Measurements from ENCODE around the gene GYS1. TPM values are rescaled to one million over a fixed set of nuclear protein-coding genes. Genes with fewer than 3 reads are reported as not detected.
A peak's percentile ranks its signal among the peaks of the same experiment; 100 is the strongest.

The GYS1 gene
- total and polyA plus RNA-seq, 4 donors, result 2.6 to 8.7 (median 6.3) TPM

DNA sequence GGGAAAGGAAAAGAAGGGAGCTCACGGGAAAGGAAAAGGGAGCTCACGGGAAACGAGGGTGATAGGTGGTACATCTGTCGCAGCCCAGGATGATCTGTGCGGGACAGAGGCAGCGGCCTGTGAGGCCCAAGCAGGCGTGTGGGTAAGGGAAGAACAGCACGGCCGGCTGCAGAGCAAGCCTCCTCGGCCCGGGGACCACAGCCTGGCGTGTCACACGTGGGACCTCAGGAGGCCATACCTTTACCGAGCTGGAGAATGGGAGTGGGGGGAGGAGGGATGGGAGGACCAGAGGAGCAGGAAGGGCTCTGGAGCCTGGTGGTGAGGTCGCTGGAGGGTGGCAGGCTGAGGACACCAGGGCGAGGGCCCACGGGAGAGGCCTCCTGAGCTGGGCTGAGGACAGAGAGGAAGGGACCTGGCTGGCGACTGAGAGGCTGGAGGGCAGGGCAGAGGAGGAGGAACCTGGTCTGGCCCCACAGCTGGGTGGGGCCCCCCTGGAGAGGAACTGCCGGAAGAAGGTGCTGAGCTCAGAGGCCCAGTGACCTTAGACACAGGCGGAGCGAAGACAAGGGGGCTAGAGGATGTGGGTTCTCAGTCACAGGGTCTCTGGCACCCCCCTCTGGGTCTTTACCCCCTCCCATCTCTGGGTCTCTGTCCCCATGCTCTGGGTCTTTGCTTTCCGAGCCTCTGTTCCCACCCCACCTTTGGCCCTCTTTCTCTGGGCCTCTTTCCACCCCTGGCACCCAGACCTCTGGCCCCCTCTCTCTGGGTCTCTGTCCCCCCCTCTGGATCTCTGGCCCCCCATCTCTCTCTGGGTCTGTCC is 30.9 kb downstream of the GYS1 start:
- Histone ChIP-seq H3K27me3 (ENCODE audit: control insufficient read depth in 4 of 4, insufficient read depth in 4 of 4, low read length in 3 of 4) (no peaks in the 10 kb centered on the region), H3K9ac (ENCODE audit: low read depth in 1 of 2, low read length in 2 of 2) (peak overlapping the region; percentile 60 to 70), H3K4me3 (ENCODE audit: low read depth in 1 of 3, low read length in 3 of 3) (peak overlapping the region; percentile 18 to 53 (median 27)), H3K9me3 (ENCODE audit: control insufficient read depth in 4 of 4, low read length in 3 of 4) (no peaks in the 10 kb centered on the region), H3K36me3 (ENCODE audit: control insufficient read depth in 4 of 4, insufficient read depth in 3 of 4, low read depth in 1 of 4, low read length in 3 of 4) (peaks cover 0 to 5% (median 1%) of the 10 kb centered on the region in 4 donors), H3K27ac (ENCODE audit: low read depth in 1 of 2, low read length in 2 of 2) (peak overlapping the region; percentile 90 to 96), H3K4me1 (ENCODE audit: control insufficient read depth in 4 of 4, insufficient read depth in 4 of 4, low read length in 3 of 4) (peaks cover 7 to 28% (median 18%) of the 10 kb centered on the region in 4 donors)
- TF ChIP-seq HNF4A (conservative IDR thresholded peaks at IDR 0.05), result peak; percentile 21 to 42
- TF ChIP-seq FOXA2 (IDR thresholded peaks at IDR 0.05), result no peak
- TF ChIP-seq NR2F2 (IDR thresholded peaks at IDR 0.05), result no peak
- peak in 1 of 2 donors; percentile 13 for TF ChIP-seq RAD21 (IDR thresholded peaks at IDR 0.05)
- TF ChIP-seq, protein P1, sequence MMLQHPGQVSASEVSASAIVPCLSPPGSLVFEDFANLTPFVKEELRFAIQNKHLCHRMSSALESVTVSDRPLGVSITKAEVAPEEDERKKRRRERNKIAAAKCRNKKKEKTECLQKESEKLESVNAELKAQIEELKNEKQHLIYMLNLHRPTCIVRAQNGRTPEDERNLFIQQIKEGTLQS (IDR thresholded peaks at IDR 0.05), result no peak
- no peak for TF ChIP-seq EGR1 (IDR thresholded peaks at IDR 0.05; ENCODE audit: low read depth in 2 of 2)
- TF ChIP-seq RXRA (IDR thresholded peaks at IDR 0.05), result peak; percentile 39 to 55
- TF ChIP-seq, protein P2, sequence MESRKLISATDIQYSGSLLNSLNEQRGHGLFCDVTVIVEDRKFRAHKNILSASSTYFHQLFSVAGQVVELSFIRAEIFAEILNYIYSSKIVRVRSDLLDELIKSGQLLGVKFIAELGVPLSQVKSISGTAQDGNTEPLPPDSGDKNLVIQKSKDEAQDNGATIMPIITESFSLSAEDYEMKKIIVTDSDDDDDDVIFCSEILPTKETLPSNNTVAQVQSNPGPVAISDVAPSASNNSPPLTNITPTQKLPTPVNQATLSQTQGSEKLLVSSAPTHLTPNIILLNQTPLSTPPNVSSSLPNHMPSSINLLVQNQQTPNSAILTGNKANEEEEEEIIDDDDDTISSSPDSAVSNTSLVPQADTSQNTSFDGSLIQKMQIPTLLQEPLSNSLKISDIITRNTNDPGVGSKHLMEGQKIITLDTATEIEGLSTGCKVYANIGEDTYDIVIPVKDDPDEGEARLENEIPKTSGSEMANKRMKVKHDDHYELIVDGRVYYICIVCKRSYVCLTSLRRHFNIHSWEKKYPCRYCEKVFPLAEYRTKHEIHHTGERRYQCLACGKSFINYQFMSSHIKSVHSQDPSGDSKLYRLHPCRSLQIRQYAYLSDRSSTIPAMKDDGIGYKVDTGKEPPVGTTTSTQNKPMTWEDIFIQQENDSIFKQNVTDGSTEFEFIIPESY (IDR thresholded peaks at IDR 0.05), result no peak
- no peak for TF ChIP-seq SP1 (IDR thresholded peaks at IDR 0.05)
- TF ChIP-seq FOXA1 (IDR thresholded peaks at IDR 0.05), result no peak
- no peak for TF ChIP-seq JUND (IDR thresholded peaks at IDR 0.05)
- TF ChIP-seq, protein P3, sequence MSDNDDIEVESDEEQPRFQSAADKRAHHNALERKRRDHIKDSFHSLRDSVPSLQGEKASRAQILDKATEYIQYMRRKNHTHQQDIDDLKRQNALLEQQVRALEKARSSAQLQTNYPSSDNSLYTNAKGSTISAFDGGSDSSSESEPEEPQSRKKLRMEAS (IDR thresholded peaks at IDR 0.05), result no peak
- TF ChIP-seq, protein P4, sequence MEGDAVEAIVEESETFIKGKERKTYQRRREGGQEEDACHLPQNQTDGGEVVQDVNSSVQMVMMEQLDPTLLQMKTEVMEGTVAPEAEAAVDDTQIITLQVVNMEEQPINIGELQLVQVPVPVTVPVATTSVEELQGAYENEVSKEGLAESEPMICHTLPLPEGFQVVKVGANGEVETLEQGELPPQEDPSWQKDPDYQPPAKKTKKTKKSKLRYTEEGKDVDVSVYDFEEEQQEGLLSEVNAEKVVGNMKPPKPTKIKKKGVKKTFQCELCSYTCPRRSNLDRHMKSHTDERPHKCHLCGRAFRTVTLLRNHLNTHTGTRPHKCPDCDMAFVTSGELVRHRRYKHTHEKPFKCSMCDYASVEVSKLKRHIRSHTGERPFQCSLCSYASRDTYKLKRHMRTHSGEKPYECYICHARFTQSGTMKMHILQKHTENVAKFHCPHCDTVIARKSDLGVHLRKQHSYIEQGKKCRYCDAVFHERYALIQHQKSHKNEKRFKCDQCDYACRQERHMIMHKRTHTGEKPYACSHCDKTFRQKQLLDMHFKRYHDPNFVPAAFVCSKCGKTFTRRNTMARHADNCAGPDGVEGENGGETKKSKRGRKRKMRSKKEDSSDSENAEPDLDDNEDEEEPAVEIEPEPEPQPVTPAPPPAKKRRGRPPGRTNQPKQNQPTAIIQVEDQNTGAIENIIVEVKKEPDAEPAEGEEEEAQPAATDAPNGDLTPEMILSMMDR (IDR thresholded peaks at IDR 0.05; ENCODE audit: low read depth, low read length, missing input control), result no peak
- peak; percentile 45 for TF ChIP-seq YY1 (IDR thresholded peaks at IDR 0.05)
- TF ChIP-seq TAF1 (conservative IDR thresholded peaks at IDR 0.05), result peak; percentile 21
- no peak for TF ChIP-seq GABPA (IDR thresholded peaks at IDR 0.05 in 1 of 2, conservative IDR thresholded peaks at IDR 0.05 in 1 of 2)
- no peak for TF ChIP-seq HNF4G (IDR thresholded peaks at IDR 0.05)
- TF ChIP-seq, protein P5, sequence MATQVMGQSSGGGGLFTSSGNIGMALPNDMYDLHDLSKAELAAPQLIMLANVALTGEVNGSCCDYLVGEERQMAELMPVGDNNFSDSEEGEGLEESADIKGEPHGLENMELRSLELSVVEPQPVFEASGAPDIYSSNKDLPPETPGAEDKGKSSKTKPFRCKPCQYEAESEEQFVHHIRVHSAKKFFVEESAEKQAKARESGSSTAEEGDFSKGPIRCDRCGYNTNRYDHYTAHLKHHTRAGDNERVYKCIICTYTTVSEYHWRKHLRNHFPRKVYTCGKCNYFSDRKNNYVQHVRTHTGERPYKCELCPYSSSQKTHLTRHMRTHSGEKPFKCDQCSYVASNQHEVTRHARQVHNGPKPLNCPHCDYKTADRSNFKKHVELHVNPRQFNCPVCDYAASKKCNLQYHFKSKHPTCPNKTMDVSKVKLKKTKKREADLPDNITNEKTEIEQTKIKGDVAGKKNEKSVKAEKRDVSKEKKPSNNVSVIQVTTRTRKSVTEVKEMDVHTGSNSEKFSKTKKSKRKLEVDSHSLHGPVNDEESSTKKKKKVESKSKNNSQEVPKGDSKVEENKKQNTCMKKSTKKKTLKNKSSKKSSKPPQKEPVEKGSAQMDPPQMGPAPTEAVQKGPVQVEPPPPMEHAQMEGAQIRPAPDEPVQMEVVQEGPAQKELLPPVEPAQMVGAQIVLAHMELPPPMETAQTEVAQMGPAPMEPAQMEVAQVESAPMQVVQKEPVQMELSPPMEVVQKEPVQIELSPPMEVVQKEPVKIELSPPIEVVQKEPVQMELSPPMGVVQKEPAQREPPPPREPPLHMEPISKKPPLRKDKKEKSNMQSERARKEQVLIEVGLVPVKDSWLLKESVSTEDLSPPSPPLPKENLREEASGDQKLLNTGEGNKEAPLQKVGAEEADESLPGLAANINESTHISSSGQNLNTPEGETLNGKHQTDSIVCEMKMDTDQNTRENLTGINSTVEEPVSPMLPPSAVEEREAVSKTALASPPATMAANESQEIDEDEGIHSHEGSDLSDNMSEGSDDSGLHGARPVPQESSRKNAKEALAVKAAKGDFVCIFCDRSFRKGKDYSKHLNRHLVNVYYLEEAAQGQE (IDR thresholded peaks at IDR 0.05), result peak; percentile 83
- WGBS, result 45% methylated on average over 22 of the region's 22 CpGs
- peak; percentile 82 for DNase-seq (ENCODE audit: low spot score)

Data from liver (tissue), 9 donors.